ENCODE measurements around the gene OR11H7. TPM values are rescaled to one million over a fixed set of nuclear protein-coding genes. Genes with fewer than 3 reads are reported as not detected.

The OR11H7 gene
- total and polyA plus RNA-seq, 9 of the 15 experiments (the other 6 are each of a cell fraction or from before 2014, with no cell fraction given) = not detected

DNA sequence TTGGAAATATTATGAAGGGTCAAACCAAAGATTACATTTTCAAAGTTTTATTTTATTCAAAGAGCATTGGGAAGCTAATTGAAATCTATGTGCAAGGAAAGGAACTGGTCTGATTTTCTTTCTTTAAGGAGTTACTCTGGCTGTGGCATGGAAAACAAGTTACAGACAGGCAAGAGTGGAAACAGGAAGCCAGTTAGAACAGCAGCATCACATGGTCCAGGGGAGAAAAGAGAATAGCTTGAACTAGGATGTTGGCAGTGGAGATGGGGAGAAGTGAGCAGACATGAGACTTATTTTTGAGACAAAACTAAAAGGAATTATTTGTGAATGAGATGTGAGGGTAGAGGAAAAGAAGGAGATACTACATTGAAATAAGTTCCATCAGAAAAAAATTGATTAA, 34.7 kb upstream of the OR11H7 start:
- Histone ChIP-seq H4K20me1 (replicated peaks; ENCODE audit: control insufficient read depth, insufficient read depth, low read length) (no peaks in the 10 kb centered on the region), H3K27ac (ENCODE audit: extremely low read depth, low read depth, low read length) (no peak overlapping the region), H2AFZ (ENCODE audit: low read depth, low read length) (no peak overlapping the region), H3K9ac (ENCODE audit: insufficient read depth in 1 of 2, low read depth in 2 of 2, low read length in 2 of 2) (no peak overlapping the region), H3K4me2 (ENCODE audit: insufficient read depth, low read length) (no peak overlapping the region), H3K79me2 (ENCODE audit: control insufficient read depth, insufficient read depth, low read length) (no peaks in the 10 kb centered on the region), H3K4me1 (replicated peaks in 1 of 2; ENCODE audit: control insufficient read depth in 2 of 2, insufficient read depth in 2 of 2, low read length in 2 of 2) (peaks cover 4 to 11% of the 10 kb centered on the region in 2 experiments; a peak in 3 of 5 replicates), H3K4me3 (no peak overlapping the region), H3K9me1 (ENCODE audit: control insufficient read depth, insufficient read depth, low read length) (no peaks in the 10 kb centered on the region), H3K36me3 (ENCODE audit: control insufficient read depth, insufficient read depth, low read length) (no peaks in the 10 kb centered on the region), H3K9me3 (replicated peaks; ENCODE audit: control insufficient read depth, insufficient read depth, low read depth, low read length) (no peaks in the 10 kb centered on the region), H3K27me3 (ENCODE audit: control insufficient read depth in 2 of 2, insufficient read depth in 2 of 2, low read length in 2 of 2) (no peaks in the 10 kb centered on the region)
- in situ Hi-C loops (cut with MboI) = no loop called here
- FAIRE-seq (no peak), DNase-seq (ENCODE audit: extremely low read depth in 1 of 4, low spot score in 3 of 4) (no peak), ATAC-seq (no peak)
- ChIA-PET CTCF (ENCODE audit: low intra/inter-chr PET ratio) (no interaction called here), POLR2A (no interaction called here)
- intact Hi-C loops (cut with micrococcal nuclease) = no loop called here
- no TSS peak for BruUV-seq (replicated peaks)
- TF ChIP-seq, protein P1, sequence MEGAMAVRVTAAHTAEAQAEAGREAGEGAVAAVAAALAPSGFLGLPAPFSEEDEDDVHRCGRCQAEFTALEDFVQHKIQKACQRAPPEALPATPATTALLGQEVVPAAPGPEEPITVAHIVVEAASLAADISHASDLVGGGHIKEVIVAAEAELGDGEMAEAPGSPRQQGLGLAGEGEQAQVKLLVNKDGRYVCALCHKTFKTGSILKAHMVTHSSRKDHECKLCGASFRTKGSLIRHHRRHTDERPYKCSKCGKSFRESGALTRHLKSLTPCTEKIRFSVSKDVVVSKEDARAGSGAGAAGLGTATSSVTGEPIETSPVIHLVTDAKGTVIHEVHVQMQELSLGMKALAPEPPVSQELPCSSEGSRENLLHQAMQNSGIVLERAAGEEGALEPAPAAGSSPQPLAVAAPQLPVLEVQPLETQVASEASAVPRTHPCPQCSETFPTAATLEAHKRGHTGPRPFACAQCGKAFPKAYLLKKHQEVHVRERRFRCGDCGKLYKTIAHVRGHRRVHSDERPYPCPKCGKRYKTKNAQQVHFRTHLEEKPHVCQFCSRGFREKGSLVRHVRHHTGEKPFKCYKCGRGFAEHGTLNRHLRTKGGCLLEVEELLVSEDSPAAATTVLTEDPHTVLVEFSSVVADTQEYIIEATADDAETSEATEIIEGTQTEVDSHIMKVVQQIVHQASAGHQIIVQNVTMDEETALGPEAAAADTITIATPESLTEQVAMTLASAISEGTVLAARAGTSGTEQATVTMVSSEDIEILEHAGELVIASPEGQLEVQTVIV (CRISPR knock-in tag; IDR thresholded peaks at IDR 0.05; ENCODE audit: borderline replicate concordance) = no peak
- TF ChIP-seq CC2D1A (IDR thresholded peaks at IDR 0.05) (no peak), ZNF444 (CRISPR knock-in tag; IDR thresholded peaks at IDR 0.05) (no peak), GTF2F1 (IDR thresholded peaks at IDR 0.05; ENCODE audit: low read depth, low read length) (no peak), SAFB (IDR thresholded peaks at IDR 0.05; ENCODE audit: borderline replicate concordance, low read depth, low read length) (no peak), ZBED1 (IDR thresholded peaks at IDR 0.05) (no peak), HIVEP1 (CRISPR knock-in tag; IDR thresholded peaks at IDR 0.05) (no peak)
